Measurements from ENCODE around the gene ARHGDIA. TPM values are rescaled to one million over a fixed set of nuclear protein-coding genes. Genes with fewer than 3 reads are reported as not detected.

The ARHGDIA gene
- total RNA-seq, 1 experiment from 2014 or later = 667 TPM

DNA sequence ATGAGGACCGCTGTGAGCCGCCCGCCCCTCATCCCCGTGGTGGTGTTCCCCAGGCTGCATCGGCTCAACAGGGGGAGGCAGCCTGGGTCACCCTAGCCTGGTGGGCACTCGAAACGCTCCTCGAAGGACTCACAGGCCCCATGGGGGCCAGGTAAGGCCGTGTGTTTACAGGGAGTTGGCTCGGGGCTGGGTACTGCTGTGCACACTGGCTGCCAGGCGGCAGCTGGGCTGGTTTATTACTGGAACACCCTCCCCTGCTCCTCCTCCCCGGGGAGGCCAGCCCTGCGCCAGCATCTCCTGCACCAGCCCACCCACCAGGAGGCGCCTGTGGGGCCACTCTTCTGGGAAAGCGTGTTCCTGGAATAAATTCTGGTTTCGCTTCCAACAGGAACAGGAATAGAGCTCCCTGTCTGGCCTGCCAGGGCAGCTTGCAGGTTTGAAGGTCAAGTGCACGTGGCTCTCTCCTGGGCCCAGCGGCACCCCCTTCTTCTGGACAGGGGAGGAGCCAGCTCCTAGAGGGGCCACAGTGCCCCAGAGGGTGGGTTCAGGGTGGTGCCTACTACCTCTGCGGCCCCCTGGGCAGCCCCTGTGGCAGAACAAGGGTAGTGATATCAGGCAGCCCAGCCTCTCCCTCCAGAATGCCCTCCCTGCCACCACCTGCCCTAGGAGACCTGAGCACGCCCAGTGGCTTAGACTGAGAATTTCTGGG, 49.4 kb downstream of the ARHGDIA start:
- POLR2A ChIA-PET (ENCODE audit: low non-redundant PET) = interaction anchor here (0.6 to 0.7 kb wide), 2 partner anchors 15 to 54 kb away, joined by 3 read pairs; no protein-coding TSS in a partner anchor
- H3K4me3 ChIP-seq (ENCODE audit: low read depth, low read length, poor library complexity, severe bottlenecking) = no peak overlapping the region
- intact Hi-C loops (cut with micrococcal nuclease; ENCODE audit: unreplicated experiment) = no loop called here
- H3K27ac ChIP-seq (ENCODE audit: low read depth, low read length, poor library complexity, severe bottlenecking) = peak overlapping the region; percentile 62
- TF ChIP-seq, protein P1, sequence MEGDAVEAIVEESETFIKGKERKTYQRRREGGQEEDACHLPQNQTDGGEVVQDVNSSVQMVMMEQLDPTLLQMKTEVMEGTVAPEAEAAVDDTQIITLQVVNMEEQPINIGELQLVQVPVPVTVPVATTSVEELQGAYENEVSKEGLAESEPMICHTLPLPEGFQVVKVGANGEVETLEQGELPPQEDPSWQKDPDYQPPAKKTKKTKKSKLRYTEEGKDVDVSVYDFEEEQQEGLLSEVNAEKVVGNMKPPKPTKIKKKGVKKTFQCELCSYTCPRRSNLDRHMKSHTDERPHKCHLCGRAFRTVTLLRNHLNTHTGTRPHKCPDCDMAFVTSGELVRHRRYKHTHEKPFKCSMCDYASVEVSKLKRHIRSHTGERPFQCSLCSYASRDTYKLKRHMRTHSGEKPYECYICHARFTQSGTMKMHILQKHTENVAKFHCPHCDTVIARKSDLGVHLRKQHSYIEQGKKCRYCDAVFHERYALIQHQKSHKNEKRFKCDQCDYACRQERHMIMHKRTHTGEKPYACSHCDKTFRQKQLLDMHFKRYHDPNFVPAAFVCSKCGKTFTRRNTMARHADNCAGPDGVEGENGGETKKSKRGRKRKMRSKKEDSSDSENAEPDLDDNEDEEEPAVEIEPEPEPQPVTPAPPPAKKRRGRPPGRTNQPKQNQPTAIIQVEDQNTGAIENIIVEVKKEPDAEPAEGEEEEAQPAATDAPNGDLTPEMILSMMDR (conservative IDR thresholded peaks at IDR 0.05; ENCODE audit: low read depth, low read length) = peak; percentile 83
- TF ChIP-seq EZH2 (IDR thresholded peaks at IDR 0.05; ENCODE audit: borderline replicate concordance, low read depth, low read length, poor library complexity, severe bottlenecking) = no peak
- H3K27me3 ChIP-seq (replicated peaks; ENCODE audit: insufficient read depth, low read depth, low read length, poor library complexity) = no peaks in the 10 kb centered on the region
- no peaks in the 10 kb centered on the region for H3K9me3 ChIP-seq (ENCODE audit: low read depth, low read length, poor library complexity, severe bottlenecking)
- CTCF ChIA-PET = no interaction called here
- BruUV-seq (replicated peaks) = no TSS peak
- peaks cover 11% of the 10 kb centered on the region for H3K4me1 ChIP-seq (ENCODE audit: insufficient read depth, low read length, poor library complexity, severe bottlenecking)
- H3K36me3 ChIP-seq (ENCODE audit: insufficient read depth, low read length, poor library complexity, severe bottlenecking) = peaks cover 3% of the 10 kb centered on the region
- peak; percentile 92 for DNase-seq (ENCODE audit: low spot score)

DNA sequence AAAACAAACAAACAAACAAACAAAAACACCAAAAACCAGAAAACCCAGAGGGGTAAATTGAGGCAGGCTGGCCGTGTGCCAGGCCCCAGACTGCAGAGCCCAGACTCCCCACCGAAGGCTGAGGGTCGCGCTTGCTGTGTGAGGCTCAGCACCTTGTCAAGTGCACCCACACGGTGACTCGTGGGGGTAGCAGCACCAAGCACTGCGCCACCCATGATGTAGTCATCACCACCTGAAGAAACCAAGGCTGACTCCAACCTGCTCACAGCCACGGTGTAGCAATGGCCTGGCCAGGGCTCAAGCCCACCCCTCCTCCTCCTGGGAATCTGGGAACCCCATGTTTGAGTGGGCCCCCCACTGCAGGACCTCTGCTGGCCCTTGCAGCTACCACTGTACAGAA, 50.0 kb downstream of the ARHGDIA start:
- no peak for DNase-seq (ENCODE audit: low spot score)
- no TSS peak for BruUV-seq (replicated peaks)
- TF ChIP-seq, protein P1 (conservative IDR thresholded peaks at IDR 0.05; ENCODE audit: low read depth, low read length) = no peak
- TF ChIP-seq EZH2 (IDR thresholded peaks at IDR 0.05; ENCODE audit: borderline replicate concordance, low read depth, low read length, poor library complexity, severe bottlenecking) = no peak
- Histone ChIP-seq H3K27ac (ENCODE audit: low read depth, low read length, poor library complexity, severe bottlenecking) (no peak overlapping the region), H3K4me3 (ENCODE audit: low read depth, low read length, poor library complexity, severe bottlenecking) (no peak overlapping the region), H3K9me3 (ENCODE audit: low read depth, low read length, poor library complexity, severe bottlenecking) (no peaks in the 10 kb centered on the region), H3K36me3 (ENCODE audit: insufficient read depth, low read length, poor library complexity, severe bottlenecking) (peaks cover 3% of the 10 kb centered on the region), H3K4me1 (ENCODE audit: insufficient read depth, low read length, poor library complexity, severe bottlenecking) (peaks cover 11% of the 10 kb centered on the region), H3K27me3 (replicated peaks; ENCODE audit: insufficient read depth, low read depth, low read length, poor library complexity) (no peaks in the 10 kb centered on the region)
- CTCF ChIA-PET = no interaction called here
- intact Hi-C loops (cut with micrococcal nuclease; ENCODE audit: unreplicated experiment) = no loop called here
- POLR2A ChIA-PET (ENCODE audit: low non-redundant PET) = interaction anchor here (0.7 kb wide), 1 partner anchor 15 kb away, joined by 3 read pairs; no protein-coding TSS in a partner anchor

DNA sequence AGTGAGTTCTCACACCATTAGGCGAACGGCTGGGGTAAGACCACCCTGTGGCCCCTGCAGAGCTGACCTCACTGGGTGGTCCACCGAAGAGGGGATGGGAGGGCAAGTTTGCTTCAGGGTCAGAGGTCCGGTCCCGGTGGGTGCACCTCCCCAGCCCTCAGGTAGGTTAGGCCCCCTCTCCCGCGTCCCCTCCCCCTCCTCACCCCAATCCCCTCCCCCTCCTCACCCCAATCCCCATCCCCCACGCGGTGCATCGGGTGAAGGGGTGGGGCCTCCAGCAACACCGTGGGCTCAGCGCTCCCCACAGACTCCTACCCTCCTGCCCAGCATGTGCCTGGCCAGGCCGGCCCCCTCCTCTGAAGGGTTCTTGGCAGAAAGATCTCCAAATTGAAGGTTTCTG, 51.4 kb downstream of the ARHGDIA start:
- H3K27ac ChIP-seq (ENCODE audit: low read depth, low read length, poor library complexity, severe bottlenecking) = no peak overlapping the region
- no peaks in the 10 kb centered on the region for H3K9me3 ChIP-seq (ENCODE audit: low read depth, low read length, poor library complexity, severe bottlenecking)
- peaks cover 11% of the 10 kb centered on the region for H3K4me1 ChIP-seq (ENCODE audit: insufficient read depth, low read length, poor library complexity, severe bottlenecking)
- peaks cover 3% of the 10 kb centered on the region for H3K36me3 ChIP-seq (ENCODE audit: insufficient read depth, low read length, poor library complexity, severe bottlenecking)
- TF ChIP-seq EZH2 (IDR thresholded peaks at IDR 0.05; ENCODE audit: borderline replicate concordance, low read depth, low read length, poor library complexity, severe bottlenecking) = no peak
- TF ChIP-seq, protein P1 (conservative IDR thresholded peaks at IDR 0.05; ENCODE audit: low read depth, low read length) = no peak
- no TSS peak for BruUV-seq (replicated peaks)
- POLR2A ChIA-PET (ENCODE audit: low non-redundant PET) = no interaction called here
- intact Hi-C loops (cut with micrococcal nuclease; ENCODE audit: unreplicated experiment) = no loop called here
- H3K27me3 ChIP-seq (replicated peaks; ENCODE audit: insufficient read depth, low read depth, low read length, poor library complexity) = no peaks in the 10 kb centered on the region
- no peak for DNase-seq (ENCODE audit: low spot score)
- CTCF ChIA-PET = no interaction called here
- no peak overlapping the region for H3K4me3 ChIP-seq (ENCODE audit: low read depth, low read length, poor library complexity, severe bottlenecking)

Data from A673 (cell line).